HG03439 (cell line): ENCODE results near the gene HSD17B13.

Experiments used
- ATAC-seq: cut with Tn5 transposase; IDR thresholded peaks from one replicate; pipeline ENCODE4 v1.9.1; 2021; ENCODE audit warnings: mild to moderate bottlenecking, moderate library complexity; ENCODE audit not compliant: unreplicated experiment

Gene HSD17B13

GRCh38 chr4:87270144-87270543 is 52.5 kb downstream of the HSD17B13 start:
- ATAC-seq: no peak

GRCh38 chr4:87268411-87268810 is 54.3 kb downstream of the HSD17B13 start:
- no peak for ATAC-seq

- ATAC-seq: no peak
These were observed 55.7 kb downstream of the HSD17B13 start for GRCh38 chr4:87266986-87267385.

- ATAC-seq: no peak
These were observed 59.8 kb downstream of the HSD17B13 start for GRCh38 chr4:87262886-87263285.

GRCh38 chr4:87260477-87260876 is 62.2 kb downstream of the HSD17B13 start:
- no peak for ATAC-seq

- no peak for ATAC-seq
These were observed 64.0 kb downstream of the HSD17B13 start for GRCh38 chr4:87258677-87259076.

GRCh38 chr4:87257523-87257922 is 65.2 kb downstream of the HSD17B13 start:
- ATAC-seq: no peak

- ATAC-seq: no peak
These were observed 66.9 kb downstream of the HSD17B13 start for GRCh38 chr4:87255755-87256154.
